GM19467 (cell line): ENCODE results near the gene DOCK10.

ENCODE experiments used
- ATAC-seq: cut with Tn5 transposase; IDR thresholded peaks from one replicate; pipeline ENCODE4 v1.9.1; 2021; ENCODE audit warnings: mild to moderate bottlenecking, moderate library complexity; ENCODE audit not compliant: unreplicated experiment

DOCK10 gene

DNA sequence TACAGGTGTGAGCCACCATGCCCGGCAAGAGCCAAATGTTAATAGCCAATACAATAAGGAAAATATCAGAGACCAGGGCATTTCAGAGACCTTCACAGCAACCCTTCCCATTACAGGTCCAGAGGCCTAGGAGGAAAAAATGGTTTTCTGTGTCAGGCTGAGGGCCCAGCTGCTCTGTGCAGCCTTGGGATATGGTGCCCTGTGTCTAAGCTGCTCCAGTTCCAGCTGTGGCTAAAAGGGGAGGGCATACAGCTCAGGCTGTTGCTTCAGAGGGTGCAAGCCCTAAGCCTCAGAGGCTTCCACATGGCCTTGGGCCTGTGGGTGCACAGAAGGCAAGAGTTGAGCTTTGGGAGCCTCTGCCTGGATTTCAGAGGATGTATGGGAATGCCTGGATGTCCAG lies 306.0 kb downstream of the DOCK10 start:
- no peak for ATAC-seq

DNA sequence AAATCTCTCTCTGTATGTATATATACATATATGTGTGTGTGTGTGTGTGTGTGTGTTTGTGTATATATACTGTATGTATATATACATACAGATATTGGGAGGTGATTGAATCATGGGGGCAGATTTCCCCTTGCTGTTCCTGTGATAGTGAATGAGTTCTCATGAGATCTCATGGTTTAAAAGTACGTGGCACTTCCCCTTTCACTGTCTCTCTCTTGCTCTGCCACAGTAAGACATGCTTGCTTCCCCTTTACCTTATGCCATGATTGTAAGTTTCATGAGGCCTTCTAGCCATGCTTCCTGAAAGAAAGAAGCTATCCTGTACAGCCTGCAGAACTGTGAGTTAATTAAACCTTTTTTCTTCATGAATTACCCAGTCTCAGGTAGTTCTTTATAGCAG lies 307.3 kb downstream of the DOCK10 start:
- no peak for ATAC-seq

DNA sequence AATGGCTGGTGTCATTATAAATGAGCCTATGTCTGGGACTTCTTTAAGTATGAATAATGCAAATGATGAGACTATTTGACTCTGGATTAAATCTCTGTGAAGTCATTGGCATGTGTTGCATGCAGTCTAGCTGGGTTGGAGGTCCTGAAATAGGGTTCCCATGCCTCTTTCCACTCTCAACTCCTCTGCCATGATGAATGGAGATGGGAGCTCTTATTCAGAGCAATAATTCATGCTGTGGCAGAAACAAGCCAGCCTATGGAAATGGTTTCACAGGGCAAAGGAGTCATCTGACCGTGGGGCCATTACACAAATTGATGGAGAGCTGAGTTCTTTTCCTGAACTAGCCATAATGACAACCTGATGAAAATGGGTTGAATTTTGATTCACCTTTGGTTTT lies 310.6 kb downstream of the DOCK10 start:
- ATAC-seq, result no peak

DNA sequence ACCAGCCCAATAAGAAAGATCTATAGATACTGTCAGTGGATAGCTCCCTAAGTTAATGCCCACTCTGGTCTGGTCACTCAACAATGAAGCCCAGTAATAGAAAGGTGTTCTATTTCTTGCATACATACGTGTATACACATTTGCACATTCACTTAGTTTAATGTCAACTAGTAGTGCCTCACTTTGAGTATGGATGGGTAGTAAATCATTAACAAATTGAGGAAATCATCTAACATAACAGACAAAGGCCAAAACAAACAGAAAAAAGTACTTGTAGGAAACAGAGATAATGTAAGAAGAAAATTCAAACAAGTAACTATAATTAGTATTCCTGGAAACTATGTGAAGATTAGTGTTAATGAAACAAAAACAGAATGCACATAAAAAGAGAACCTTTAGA lies 312.8 kb downstream of the DOCK10 start:
- ATAC-seq, result no peak

DNA sequence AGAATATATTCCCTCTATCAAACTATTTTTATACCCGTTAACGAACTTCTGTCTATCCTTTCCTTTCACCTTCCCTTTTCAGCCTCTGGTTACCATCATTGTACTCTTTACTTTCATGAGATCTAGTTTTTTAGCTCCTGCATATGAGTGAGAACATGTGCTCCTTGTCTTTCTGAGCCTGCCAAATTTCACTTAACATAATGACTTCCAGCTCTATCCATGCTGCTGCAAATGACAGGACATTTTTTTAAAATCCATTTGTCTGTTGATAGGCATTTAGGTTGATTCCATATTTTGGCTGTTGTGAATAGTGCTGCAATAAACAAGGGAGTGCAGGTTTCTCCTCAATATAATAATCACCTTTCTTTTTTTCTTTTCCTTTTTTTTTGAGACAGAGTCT lies 317.9 kb downstream of the DOCK10 start:
- no peak for ATAC-seq

DNA sequence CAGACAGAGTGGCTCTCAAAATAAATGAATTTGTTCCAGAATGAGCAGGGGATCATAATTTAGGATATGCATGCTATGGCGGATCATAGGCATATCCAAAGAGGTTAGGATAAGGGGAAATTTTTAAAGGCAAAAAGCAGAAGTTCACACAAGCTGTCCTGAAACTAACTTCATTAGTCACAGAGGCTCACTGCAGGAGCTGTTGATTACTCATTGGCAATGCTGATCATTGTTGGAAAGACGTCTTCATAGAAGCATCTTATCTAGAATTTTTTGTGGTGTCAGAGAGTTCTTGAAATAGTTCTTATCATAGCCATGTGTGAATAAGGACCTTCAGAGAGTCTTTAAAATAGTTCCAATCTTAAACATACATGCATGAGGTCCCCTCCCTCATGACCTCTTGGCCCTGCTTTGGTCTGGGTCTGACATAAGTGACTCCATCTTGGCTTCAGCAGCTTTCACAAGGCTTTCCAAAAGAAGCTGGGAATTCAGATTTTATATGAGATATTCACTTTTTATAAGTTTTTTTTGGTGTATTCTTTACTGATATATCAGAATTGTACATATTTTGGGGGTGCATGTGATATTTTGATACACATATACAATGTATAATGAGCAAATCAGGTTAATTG lies 318.6 kb downstream of the DOCK10 start:
- ATAC-seq, result no peak

DNA sequence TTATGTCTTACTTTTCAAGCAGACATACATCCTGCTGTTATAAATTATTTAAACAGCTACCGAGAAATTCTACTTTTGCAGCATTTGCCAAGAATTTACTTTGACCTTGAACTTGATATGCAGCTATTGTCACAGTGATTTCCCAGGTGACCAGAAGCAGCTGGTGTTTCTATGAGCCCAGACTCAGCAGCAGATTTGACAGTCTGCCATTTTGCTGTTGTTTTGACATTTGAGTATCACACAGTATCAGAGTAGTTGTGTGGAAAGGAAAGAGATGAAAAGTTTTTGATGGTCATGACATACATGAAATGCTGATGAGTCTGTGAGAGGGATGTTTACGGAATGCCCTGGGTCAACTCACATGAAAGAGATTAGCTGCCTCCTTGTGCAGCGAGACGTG lies 319.5 kb downstream of the DOCK10 start:
- no peak for ATAC-seq

DNA sequence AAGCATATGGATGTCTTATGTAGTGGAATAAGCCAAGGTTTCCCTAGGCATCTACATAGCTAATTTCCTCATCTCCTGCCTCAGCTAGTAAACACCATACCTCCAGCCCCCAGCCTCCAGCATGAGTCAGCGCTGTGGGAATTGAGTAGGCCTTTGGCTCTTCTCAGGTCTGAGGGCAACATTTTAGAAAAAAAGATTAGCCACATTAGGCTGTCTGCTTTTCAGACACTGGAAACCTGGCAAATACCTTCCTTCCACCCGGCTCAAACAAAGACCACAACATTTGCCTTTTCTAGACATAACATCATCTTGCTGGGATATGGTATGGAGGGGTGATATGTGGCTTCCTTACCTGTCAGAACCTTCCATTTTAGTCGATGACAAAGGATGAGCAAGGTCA lies 320.0 kb downstream of the DOCK10 start:
- no peak for ATAC-seq

DNA sequence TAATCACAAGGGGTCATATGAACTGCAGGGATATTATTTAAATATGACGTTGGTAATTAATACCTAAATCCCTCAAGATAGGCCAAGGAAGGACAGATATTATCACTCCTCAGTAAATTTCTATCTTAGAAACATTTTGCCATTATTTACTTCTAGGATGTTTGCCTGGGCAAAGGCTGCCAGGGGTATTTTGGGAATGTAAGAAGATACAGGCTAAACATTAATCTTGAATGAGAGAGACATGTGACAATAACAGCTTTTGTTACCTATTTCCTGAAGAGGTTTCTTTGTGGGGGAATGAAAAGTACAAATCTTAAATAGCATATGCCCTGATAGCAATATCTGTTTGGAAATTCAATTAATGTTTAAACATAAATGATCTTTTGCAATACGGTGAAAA lies 325.3 kb downstream of the DOCK10 start:
- no peak for ATAC-seq

DNA sequence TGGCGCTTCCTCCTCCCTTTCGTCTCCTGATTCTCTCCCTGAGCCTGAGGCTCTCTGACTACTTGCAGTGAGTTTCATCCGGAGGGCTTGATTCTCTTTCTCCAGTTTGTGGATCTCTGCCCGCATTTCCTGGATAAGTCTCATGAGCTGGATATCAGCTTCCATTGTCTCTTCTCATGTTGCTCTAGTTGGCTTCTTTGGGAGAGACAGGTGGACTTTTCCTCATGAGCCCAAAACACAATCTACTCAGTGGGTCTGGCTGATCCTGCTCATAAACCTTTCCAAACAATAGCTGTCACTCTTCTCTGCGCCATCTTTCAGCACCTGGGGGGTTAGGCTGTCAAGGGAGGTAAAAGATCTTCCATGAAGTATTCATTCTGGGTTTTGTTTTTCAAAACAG lies 326.1 kb downstream of the DOCK10 start, which contains the start of gene CCDC195:
CCDC195 (minus strand) TSS at position 165 of the 400 bp plus-strand sequence; CDS start at position 165, 0 bp downstream.
- ATAC-seq, result no peak
